ENCODE data around the gene RALGDS.

- TF ChIP-seq CTCF (IDR thresholded peaks at IDR 0.05) (no peak), POLR2A (IDR thresholded peaks at IDR 0.05) (no peak)
Observed at GRCh38 chr9:133114886-133115603, 6.0 kb downstream of the RALGDS start.

All from gastroesophageal sphincter (tissue), 3 donors.